HL-60/S4 (cell line): ENCODE measurements around the gene EPHB2.
"Not testable (repeated sequence)": the region's sequence is repeated elsewhere in the genome, so short reads cannot be mapped to it uniquely, and the experiment has no call there.

Source experiments
- in situ Hi-C: fragments of 300-500 bp; cut with MboI; formaldehyde crosslinking; loops from 2 replicates; pipeline ENCODE4 v1.14.3; 2022; ENCODE audit warnings: low sequenced_read_pairs

The EPHB2 gene

GRCh38 chr1:22932803-22933470, 222.3 kb downstream of the EPHB2 start:
- in situ Hi-C loops, result no loop called here

DNA sequence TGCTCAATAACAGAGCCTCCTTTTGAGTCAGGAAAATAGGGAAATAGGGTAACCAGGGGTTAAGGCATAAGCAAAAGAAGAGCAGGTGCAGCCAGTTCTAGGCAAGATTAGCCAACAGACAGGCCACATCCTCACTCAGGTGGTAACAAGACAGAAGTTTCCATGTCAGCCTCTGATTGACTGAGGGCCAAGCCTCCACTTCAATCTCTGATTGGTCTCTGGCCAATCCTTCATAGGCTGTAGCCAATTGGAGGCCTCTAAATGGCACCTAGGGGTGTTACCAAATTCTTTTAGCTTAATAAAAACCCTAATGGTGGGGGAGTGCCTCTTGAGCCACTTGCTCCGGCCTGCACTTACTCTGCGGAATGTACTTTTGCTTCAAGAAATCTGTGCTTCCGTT, 224.8 kb downstream of the EPHB2 start:
- in situ Hi-C loops, result no loop called here

DNA sequence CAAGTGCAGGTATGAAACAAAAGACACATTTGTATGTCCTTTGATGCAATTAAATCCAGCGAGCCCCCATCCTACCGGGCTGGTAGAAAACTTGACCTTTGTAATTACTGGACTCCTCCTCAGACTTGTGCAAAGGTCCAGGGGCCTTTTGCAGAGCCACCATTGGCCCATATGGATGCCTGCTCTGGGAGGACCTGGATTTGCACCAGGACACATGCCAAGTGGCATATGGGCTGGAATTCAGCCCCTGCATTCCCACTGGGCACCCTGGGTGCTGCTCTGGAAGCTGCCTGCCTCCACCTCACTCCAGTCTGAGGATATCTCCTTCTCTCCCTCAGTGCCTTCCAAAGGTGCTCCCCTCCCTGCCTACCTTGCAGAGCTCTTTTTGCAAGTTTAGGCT, 226.0 kb downstream of the EPHB2 start:
- in situ Hi-C loops, result no loop called here

DNA sequence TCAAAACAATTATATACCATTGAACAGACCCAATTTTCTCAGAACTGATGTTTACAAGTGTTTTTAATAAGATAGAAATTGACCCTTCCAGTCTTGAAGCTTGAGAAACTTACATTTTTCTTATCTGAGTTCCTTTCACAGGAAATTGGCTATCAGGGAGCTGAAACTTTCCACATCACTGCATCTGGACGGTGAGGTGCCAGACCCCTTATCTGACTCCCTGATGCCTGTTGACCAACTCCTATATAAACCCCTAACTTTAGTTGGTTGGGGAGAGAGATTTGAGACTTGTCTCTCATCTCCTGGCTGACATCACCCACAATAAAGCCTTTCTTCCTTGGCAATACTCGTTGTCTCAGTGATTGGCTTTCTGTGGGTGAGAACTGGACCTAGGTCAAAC, 230.6 kb downstream of the EPHB2 start:
- in situ Hi-C loops, result no loop called here

GRCh38 chr1:22944346-22945055, 233.9 kb downstream of the EPHB2 start:
- in situ Hi-C loops, result no loop called here

GRCh38 chr1:22945171-22945570, 234.5 kb downstream of the EPHB2 start:
- in situ Hi-C loops, result not testable (repeated sequence)

GRCh38 chr1:22949822-22950331, 239.2 kb downstream of the EPHB2 start:
- in situ Hi-C loops, result no loop called here

DNA sequence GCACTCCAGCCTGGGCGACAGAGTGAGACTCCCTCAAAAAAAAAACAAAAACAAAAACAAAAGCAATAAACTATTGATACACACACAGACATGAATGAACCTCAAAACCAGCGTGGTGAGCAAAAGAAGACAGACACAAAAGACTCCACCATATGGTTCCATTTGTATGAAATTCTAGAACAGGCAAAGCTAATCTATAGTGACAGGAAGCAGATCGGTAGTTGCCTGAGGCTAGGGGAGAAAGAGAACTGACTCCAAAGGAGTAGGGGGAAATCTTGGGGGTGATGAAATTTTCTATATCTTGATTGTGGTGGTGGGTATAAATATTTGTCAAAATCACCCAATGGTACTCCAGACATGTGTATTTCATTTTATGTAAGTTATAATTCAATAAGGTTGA, 241.2 kb downstream of the EPHB2 start:
- in situ Hi-C loops, result no loop called here

DNA sequence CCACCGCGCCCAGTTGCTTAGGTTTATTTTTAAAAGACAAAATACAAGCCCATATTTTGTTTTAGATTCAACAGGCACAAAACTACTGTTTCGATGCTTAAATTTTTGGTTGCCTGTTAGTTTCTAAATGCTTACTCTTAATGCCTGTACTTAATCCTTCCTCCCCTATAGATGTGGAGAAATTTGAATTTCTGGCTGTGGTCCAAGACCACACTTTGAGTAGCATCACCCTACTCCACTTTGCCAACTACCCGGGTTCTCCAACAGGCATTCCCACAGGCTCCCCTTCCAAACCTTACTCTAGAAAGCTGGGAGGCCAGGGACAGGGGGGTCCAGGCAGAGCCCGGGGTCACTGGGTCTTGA, 242.0 kb downstream of the EPHB2 start:
- in situ Hi-C loops, result no loop called here

DNA sequence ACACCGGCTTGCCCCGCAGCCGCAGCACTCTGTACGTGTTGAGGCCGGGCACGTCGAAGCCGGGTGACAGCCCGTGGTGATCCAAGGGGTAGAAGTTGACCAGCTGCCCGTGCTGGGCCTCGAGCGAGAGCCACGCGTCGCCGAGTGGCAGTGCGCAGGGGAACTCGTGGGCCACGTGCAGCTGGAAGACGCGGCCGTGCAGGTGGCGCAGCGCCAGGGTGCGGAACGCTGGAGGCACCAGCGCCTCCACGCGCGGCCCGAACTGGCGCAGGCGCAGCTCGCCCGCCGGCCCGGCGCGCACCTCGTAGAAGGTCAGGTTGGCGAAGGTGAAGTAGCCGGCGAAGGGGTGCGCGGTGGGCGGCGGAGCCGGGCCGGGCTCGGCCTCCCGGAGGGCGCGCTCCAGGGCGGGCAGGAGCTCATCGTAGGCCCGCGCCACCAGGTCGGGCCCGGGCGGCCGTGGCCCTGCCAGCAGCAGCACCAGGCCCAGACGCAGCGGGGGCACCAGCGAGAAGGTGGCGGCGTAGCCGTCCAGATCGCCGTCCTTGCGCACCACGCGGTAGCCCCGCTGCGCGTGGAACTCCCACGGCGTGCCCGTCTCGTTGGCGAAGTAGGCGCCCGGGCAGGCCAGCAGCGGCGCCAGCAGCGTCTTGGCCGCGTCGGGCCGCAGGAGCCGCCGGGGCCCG, 242.6 kb downstream of the EPHB2 start:
- in situ Hi-C loops, result no loop called here

DNA sequence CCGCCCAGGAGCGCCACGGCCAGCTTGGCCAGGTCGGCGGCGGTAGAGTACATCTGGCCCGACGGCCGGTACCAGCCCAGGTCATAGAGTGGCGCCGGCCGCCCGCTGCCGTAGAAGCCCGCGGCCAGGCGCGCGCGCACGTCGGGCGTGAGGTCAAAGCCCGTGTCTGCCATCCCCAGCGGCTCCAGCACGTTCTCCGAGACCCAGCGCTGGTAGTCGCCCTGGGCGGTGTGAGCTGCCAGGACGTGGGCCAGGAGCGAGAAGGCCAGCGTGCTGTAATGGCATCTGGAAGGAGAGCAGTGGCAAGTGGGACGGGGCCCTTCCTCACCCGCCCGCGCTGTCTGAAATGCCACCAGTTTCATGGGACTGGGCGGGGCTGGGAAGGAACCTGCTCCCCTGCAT, 243.1 kb downstream of the EPHB2 start:
- in situ Hi-C loops, result no loop called here

DNA sequence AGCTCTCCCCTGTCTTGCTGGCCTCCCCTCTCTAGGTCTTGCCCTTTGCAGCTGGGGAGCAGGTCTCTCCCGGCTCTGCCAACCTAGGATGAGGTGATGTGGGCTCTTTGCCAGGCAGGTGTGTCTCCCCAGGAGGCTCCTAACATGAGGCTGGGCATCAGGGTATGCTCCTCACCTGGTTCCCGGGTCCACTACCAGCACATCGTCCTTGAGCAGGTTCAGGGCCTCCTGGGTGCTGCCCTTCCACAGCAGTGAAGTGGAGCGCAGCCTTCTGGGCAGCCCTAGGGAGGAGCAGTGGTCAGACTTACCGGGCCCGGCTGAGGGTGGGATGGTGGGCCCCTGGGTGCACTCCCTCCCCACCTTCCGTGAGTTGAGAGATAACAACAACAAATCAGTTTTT, 244.5 kb downstream of the EPHB2 start:
- in situ Hi-C loops, result no loop called here

DNA sequence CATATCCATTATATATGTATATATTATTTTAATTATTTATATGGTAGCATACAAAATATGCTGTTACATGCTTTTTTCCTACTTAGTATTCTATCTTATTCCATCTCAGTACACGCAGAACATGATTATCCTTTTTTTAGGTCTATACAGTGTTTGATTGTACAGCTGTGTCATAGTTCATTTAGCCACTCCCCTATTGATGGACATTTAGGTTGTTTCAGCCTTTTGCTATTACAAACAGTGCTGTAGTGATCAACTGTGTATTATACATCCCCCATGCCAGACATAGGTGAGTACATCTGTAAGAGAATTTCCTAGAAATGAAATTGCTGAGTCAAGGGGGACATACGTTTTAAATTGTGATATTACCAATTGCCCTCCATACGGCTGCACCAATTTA, 246.4 kb downstream of the EPHB2 start:
- in situ Hi-C loops, result no loop called here

- in situ Hi-C loops, result no loop called here
Observed at GRCh38 chr1:22958556-22958955, 247.9 kb downstream of the EPHB2 start.

DNA sequence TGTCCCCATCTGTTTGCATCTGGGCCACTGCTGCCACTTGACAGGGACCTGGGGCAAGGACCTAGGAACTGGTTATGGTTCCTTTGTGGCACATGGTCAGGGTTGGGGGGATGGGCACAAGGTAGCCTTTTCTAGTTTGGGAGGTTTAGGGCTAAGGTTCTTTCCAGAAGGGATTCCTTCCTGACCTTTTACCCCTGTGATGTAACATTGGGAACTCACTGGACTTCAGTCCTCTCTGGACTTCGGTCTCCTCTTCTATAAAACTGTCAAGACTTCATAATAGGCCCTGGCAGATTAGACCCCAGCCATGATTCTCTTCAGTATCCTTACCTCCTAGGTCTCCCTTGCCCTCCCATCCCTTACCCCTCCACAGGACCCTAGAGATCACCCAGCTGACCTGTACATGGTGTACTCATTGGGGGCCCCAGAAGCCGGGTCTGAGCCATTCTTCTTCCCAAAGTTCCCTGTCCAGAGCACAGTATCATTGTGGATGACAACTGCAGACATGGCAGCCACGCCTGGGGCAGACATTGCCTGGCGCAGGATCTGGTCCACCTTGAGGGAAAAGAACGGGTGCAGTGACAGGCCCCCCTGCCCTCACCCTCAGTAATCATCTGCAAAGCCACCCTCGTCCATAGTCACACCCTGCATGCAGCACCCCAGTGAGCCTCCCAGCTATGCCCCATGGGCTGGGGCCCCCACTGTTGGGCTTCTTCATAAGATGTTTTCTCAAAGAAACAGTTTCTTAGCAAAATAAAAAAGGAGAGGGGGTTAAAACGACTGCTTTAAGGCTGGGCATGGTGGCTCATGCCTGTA, 249.1 kb downstream of the EPHB2 start:
- in situ Hi-C loops, result no loop called here

DNA sequence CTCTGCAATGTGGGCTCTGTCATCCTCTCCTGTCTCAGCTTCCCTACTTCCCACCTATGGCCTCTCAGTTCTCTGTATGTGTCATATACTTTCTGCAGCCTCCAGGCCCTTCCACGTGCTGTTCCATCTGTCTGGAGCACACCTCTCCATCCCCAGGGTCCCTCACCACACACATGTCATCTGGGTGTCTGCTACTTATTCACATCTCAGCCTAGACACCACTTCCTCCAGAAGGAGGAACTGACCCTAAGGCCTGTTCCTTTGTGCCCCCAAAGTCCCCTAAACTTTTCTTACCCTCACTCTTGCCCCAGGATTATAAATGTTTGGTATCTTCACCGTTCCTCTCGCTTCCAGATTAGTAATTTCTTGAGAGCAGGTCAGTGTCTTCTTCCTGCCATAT, 251.9 kb downstream of the EPHB2 start:
- in situ Hi-C loops, result no loop called here

DNA sequence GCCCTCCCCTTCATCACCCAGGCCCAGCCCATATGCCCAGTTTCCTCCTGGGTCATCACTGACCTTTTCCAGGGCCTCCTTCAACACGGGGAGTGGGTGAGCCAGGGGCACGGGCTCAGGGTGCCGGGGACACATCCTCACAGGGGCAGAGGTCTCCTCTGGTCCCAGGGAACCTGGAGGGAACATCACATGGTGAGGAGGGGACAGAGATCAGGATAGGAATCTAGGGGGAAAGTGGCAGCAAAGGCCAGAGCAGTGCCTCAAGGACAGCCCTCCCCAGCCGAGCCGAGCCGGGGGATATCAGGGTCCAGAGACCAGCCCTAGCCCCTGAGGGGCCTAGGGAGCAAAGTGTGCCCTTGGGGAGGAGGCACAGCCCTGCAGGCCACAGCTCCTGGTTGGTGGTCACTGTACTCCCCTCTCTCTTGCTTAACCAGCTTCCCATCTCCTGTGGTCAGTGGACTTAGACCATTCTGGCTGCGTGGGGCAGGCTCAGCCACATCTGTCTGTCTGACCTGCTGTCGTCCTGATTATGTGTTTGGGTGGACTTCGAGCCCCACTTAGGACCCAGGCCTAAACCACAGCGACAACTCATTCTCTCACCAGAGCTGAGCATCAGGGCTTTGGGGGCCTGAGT, 252.5 kb downstream of the EPHB2 start:
- in situ Hi-C loops, result no loop called here

- in situ Hi-C loops, result no loop called here
Observed at GRCh38 chr1:22966309-22966708, 255.7 kb downstream of the EPHB2 start.

GRCh38 chr1:22967833-22968232, 257.2 kb downstream of the EPHB2 start:
- in situ Hi-C loops, result no loop called here

DNA sequence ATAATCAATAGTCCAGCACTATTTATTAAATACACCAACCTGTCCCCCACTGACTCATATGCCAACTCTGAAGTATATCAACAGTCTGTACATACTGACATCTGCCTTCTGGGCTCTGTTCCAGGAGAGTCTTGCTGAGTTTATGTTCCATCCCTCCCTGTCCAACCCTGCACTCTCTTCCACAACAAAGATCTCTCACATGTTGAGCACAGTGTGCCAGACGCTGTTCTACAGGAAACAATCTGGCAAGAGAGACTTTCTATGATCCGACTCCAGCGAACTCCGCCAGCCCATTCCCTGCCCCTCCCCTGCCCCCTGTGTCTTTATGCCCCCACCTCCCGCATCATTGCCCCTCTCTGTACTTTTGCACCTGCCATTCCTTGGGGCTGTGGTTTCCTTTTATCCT, 258.7 kb downstream of the EPHB2 start:
- in situ Hi-C loops, result no loop called here

DNA sequence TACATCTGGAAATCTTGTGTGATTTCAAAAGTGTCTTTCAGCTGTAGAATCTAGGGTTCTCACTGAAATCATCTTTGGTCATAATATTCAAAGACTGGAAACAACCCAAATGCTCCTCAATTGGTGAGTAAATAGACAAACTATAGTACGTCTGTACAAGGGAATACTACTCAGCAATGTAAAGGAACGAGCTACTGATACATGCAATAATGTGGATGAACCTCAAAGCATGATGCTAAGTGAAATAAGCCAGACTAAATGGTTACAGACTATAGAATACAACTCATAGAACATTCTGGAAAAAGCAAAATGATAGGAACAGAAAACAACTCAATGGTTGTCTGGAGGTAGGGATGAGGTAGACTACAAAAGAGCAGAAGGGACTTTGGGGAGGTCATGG, 259.5 kb downstream of the EPHB2 start:
- in situ Hi-C loops, result loop anchor here (10.0 kb wide), 2 partner anchors 215 to 305 kb away; no protein-coding TSS in a partner anchor
